ENCODE measurements around the gene PCDHA4. TPM values are rescaled to one million over a fixed set of nuclear protein-coding genes. Genes with fewer than 3 reads are reported as not detected.
"Not testable (repeated sequence)": the region's sequence is repeated elsewhere in the genome, so short reads cannot be mapped to it uniquely, and the experiment has no call there.

The PCDHA4 gene
- total and polyA plus RNA-seq, 11 donors = 0.02 to 0.21 (median 0.07) TPM; not detected in 4

GRCh38 chr5:140785905-140786686 is 20.8 kb upstream of the PCDHA4 start, which contains the start of gene PCDHA1:
TSS of gene PCDHA1 (plus strand) at chr5:140786140.
- ATAC-seq = no peak
- H3K9me3 ChIP-seq = peaks cover 0 to 96% (median 58%) of the 10 kb centered on the region in 12 donors
- intact Hi-C loops (cut with DNase I) = no loop called here

GRCh38 chr5:140787422-140787821 is 19.4 kb upstream of the PCDHA4 start:
- intact Hi-C loops (cut with DNase I); H3K36me3 ChIP-seq; H3K27ac ChIP-seq; ATAC-seq; H3K4me3 ChIP-seq; DNase-seq; H3K4me1 ChIP-seq: not testable (repeated sequence)
- WGBS, 4 donors = 30 to 49% (median 44%) methylated on average over 15 to 44 of the region's 44 CpGs
- Histone ChIP-seq H3K9me3 (peaks cover 0 to 87% (median 49%) of the 10 kb centered on the region in 12 donors), H3K27me3 (peaks cover 0 to 51% (median 11%) of the 10 kb centered on the region in 9 donors)

More at GRCh38 chr5:140785905-140786686, 20.8 kb upstream of the PCDHA4 start, which contains the start of gene PCDHA1:
- TF ChIP-seq CTCF (IDR thresholded peaks at IDR 0.05) (no peak), POLR2A (IDR thresholded peaks at IDR 0.05) (no peak)
- no peak within 1 kb of the TSS for H3K4me3 ChIP-seq
- H3K27me3 ChIP-seq = peaks cover 0 to 51% (median 11%) of the 10 kb centered on the region in 9 donors
- H3K4me1 ChIP-seq = no peaks in the 10 kb centered on the region
- DNase-seq = no peak
- WGBS, 4 donors = 14 to 32% (median 23%) methylated on average over 28 to 29 of the region's 29 CpGs
- H3K27ac ChIP-seq = no peak within 1 kb of the TSS
- H3K36me3 ChIP-seq = no peaks in the 10 kb centered on the region

GRCh38 chr5:140787849-140788504 is 18.9 kb upstream of the PCDHA4 start:
- DNase-seq; H3K27ac ChIP-seq; H3K36me3 ChIP-seq; H3K4me3 ChIP-seq; intact Hi-C loops (cut with DNase I); H3K4me1 ChIP-seq; ATAC-seq: not testable (repeated sequence)
- WGBS, 4 donors = 28 to 53% (median 41%) methylated on average over 38 to 70 of the region's 70 CpGs
- Histone ChIP-seq H3K9me3 (peaks cover 0 to 81% (median 49%) of the 10 kb centered on the region in 12 donors), H3K27me3 (peaks cover 0 to 51% (median 11%) of the 10 kb centered on the region in 9 donors)

GRCh38 chr5:140791089-140791488 is 15.8 kb upstream of the PCDHA4 start:
- Histone ChIP-seq H3K4me3 (no peak overlapping the region), H3K36me3 (no peaks in the 10 kb centered on the region), H3K9me3 (peaks cover 0 to 82% (median 42%) of the 10 kb centered on the region in 12 donors), H3K4me1 (no peaks in the 10 kb centered on the region), H3K27me3 (peaks cover 0 to 63% (median 9%) of the 10 kb centered on the region in 9 donors), H3K27ac (no peak overlapping the region)
- TF ChIP-seq CTCF (IDR thresholded peaks at IDR 0.05) = no peak
- no peak for TF ChIP-seq POLR2A (IDR thresholded peaks at IDR 0.05)
- intact Hi-C loops (cut with DNase I) = no loop called here
- no peak for DNase-seq
- no peak for ATAC-seq
- WGBS, 4 donors = 26 to 55% (median 43%) methylated on average over 2 of the region's 2 CpGs
